ENCODE results near the gene RFX8. TPM values are rescaled to one million over a fixed set of nuclear protein-coding genes. Genes with fewer than 3 reads are reported as not detected.

Gene RFX8
- total and polyA plus RNA-seq, 2 of the 8 experiments (the other 6 are each of a cell fraction or from before 2014, with no cell fraction given) = 0.60 to 0.97 TPM

DNA sequence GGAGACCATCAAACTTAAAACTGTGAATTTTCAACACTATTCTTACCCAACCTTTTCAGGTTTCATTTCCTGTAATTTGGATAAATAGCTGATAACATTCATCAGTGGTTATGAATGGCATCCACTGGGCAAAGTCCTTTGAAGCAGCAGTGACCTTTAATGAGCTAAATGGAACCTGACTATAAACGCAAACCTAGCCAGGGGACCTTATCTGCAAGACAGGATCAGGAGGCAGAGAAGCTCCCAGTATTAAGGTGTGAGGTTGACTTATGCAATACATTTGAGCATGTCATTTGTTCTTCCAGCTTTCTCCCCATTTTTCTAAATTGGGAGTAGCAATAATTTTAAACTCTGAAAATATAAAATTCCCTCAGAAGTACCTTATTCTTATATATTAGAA lies 126.0 kb downstream of the RFX8 start:
- Histone ChIP-seq H2BK20ac (ENCODE audit: low read length) (no peak overlapping the region), H3K27ac (ENCODE audit: low read depth, low read length) (no peak overlapping the region), H3K9ac (replicated peaks in 1 of 4; ENCODE audit: extremely low read depth in 1 of 4, low read depth in 3 of 4, low read length in 3 of 4) (no peak overlapping the region), H4K91ac (replicated peaks; ENCODE audit: insufficient read length, low read length) (no peak overlapping the region), H4K5ac (ENCODE audit: insufficient read length, low read depth, low read length) (no peak overlapping the region), H3K36me3 (ENCODE audit: control insufficient read depth in 2 of 4, insufficient read depth in 4 of 4, low read length in 3 of 4) (no peaks in the 10 kb centered on the region), H2AK5ac (ENCODE audit: low read depth, low read length) (no peak overlapping the region), H2AFZ (ENCODE audit: low read length) (no peak overlapping the region), H3K27me3 (replicated peaks in 1 of 4; ENCODE audit: control insufficient read depth in 3 of 4, extremely low read depth in 1 of 4, insufficient read depth in 3 of 4, low read length in 3 of 4) (no peaks in the 10 kb centered on the region), H3K79me2 (ENCODE audit: control insufficient read depth in 1 of 2, insufficient read depth in 2 of 2, low read length in 2 of 2) (no peaks in the 10 kb centered on the region), H3K4me2 (ENCODE audit: insufficient read depth in 1 of 2, low read depth in 2 of 2, low read length in 2 of 2) (no peak overlapping the region), H3K23ac (ENCODE audit: insufficient read length) (no peak overlapping the region), H3K4me3 (ENCODE audit: extremely low read depth in 1 of 4, insufficient read depth in 2 of 4, low read depth in 3 of 4, low read length in 4 of 4) (no peak overlapping the region), H3K23me2 (ENCODE audit: low read depth, low read length) (no peaks in the 10 kb centered on the region), H3K14ac (ENCODE audit: insufficient read length) (no peak overlapping the region), H2BK12ac (ENCODE audit: low read depth, low read length) (no peak overlapping the region), H4K20me1 (replicated peaks in 1 of 2; ENCODE audit: control insufficient read depth in 1 of 2, insufficient read depth in 2 of 2, low read length in 2 of 2) (no peaks in the 10 kb centered on the region), H3K79me1 (ENCODE audit: low read depth, low read length) (no peaks in the 10 kb centered on the region), H3K56ac (replicated peaks; ENCODE audit: insufficient read length, low read depth, low read length) (no peak overlapping the region), H2BK120ac (replicated peaks; ENCODE audit: low read depth, low read length) (no peak overlapping the region), H3K9me3 (ENCODE audit: insufficient read depth in 2 of 2, low read depth in 1 of 2, low read length in 1 of 2) (no peaks in the 10 kb centered on the region), H3K18ac (ENCODE audit: extremely low read depth, low read length) (no peak overlapping the region), H3K4me1 (replicated peaks in 1 of 4; ENCODE audit: control insufficient read depth in 3 of 4, insufficient read depth in 4 of 4, low read length in 3 of 4) (peaks cover 0 to 7% (median 0%) of the 10 kb centered on the region in 4 experiments; a peak in 1 of 7 replicates), H2BK5ac (ENCODE audit: low read depth, low read length) (no peak overlapping the region), H3K4ac (replicated peaks; ENCODE audit: insufficient read length, low read depth, low read length) (no peak overlapping the region), H2BK15ac (ENCODE audit: low read length) (no peak overlapping the region), H4K8ac (ENCODE audit: extremely low read depth, insufficient read depth, low read length) (no peak overlapping the region)
- ChIA-PET CTCF (ENCODE audit: partially characterized antibody) (interaction anchor here (0.7 to 6.4 kb wide), 8 partner anchors 12 to 145 kb away, joined by 3 to 33 read pairs (median 8); partner anchors contain the start of gene CREG2), POLR2A (ENCODE audit: partially characterized antibody) (no interaction called here)
- no peak for TF ChIP-seq POU5F1 (IDR thresholded peaks at IDR 0.05; ENCODE audit: low read depth, low read length)
- no peak for TF ChIP-seq CHD1 (IDR thresholded peaks at IDR 0.05; ENCODE audit: low read depth, low read length)
- no peak for TF ChIP-seq CREB1 (IDR thresholded peaks at IDR 0.05)
- TF ChIP-seq, protein P1, sequence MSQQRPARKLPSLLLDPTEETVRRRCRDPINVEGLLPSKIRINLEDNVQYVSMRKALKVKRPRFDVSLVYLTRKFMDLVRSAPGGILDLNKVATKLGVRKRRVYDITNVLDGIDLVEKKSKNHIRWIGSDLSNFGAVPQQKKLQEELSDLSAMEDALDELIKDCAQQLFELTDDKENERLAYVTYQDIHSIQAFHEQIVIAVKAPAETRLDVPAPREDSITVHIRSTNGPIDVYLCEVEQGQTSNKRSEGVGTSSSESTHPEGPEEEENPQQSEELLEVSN (IDR thresholded peaks at IDR 0.05) = no peak
- no peak for TF ChIP-seq KDM1A (IDR thresholded peaks at IDR 0.05; ENCODE audit: borderline replicate concordance, low read length)
- no peak for TF ChIP-seq CBX5 (IDR thresholded peaks at IDR 0.05; ENCODE audit: low read depth, low read length)
- no peak for TF ChIP-seq SP2 (IDR thresholded peaks at IDR 0.05; ENCODE audit: low read length)
- no peak for TF ChIP-seq ASH2L (IDR thresholded peaks at IDR 0.05; ENCODE audit: low read length)
- TF ChIP-seq SUZ12 (IDR thresholded peaks at IDR 0.05; ENCODE audit: low read length) = no peak
- DNase-seq (ENCODE audit: low read depth in 1 of 2, low spot score in 2 of 2) (no peak), FAIRE-seq (no peak)
- 96% methylated on average over 1 of the region's 1 CpG; no CpG with 5 or more reads in 1 of the 2 experiments for WGBS, 2 experiments (ENCODE audit: extremely low coverage in 1 of 2, insufficient coverage in 1 of 2, insufficient read length in 1 of 2, insufficient replicate concordance in 2 of 2, low coverage in 1 of 2, low lambda C conversion rate in 2 of 2, missing lambda C conversion rate in 1 of 2)

All from H1 (cell line).